Measurements from ENCODE around the gene MLX. TPM values are rescaled to one million over a fixed set of nuclear protein-coding genes. Genes with fewer than 3 reads are reported as not detected.
A peak's percentile ranks its signal among the peaks of the same experiment; 100 is the strongest.

Gene MLX
- total RNA-seq, 4 donors from 2014 or later, result 24.4 to 33.9 (median 26.0) TPM

DNA sequence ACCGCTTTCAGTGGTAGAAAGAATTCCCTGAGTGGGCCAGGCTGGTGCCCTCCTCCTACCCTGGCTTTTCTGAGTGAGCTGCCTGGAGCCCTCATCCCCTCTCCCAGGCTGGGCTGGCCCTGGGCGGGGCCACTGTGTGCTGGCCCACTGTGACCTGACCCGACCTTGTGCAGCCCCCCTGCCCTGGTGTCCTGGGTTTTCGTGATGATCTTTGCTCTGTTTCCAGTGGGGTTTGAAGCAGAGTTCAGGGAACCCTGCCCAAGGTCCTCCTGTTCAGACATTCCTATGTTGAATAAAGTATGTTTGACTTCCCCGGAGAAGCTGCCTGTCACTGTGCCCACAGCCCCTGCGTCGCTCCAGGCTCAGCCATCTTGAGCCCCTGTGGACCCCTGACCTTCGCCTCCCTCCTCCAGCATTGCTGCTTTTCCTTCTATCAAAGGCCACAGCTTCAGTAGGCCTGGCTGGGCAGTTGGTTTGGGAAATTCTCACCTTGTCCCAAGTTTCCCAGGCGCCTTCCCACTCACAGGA, 44.6 kb upstream of the MLX start:
- no peak overlapping the region for H3K4me3 ChIP-seq
- peaks cover 43 to 99% (median 72%) of the 10 kb centered on the region in 3 donors for H3K4me1 ChIP-seq
- WGBS, 2 donors (ENCODE audit: low coverage in 1 of 2), result no CpG with 5 or more reads among the region's 9 CpGs
- peak overlapping the region; percentile 90 to 98 (median 96) for H3K27ac ChIP-seq
- TF ChIP-seq POLR2A (IDR thresholded peaks at IDR 0.05) (no peak), CTCF (IDR thresholded peaks at IDR 0.05) (no peak), EP300 (IDR thresholded peaks at IDR 0.05) (no peak), POLR2AphosphoS5 (IDR thresholded peaks at IDR 0.05) (no peak)
- H3K9me3 ChIP-seq, result no peaks in the 10 kb centered on the region
- no peaks in the 10 kb centered on the region for H3K27me3 ChIP-seq
- no peaks in the 10 kb centered on the region for H3K36me3 ChIP-seq
- no peak for ATAC-seq

- Histone ChIP-seq H3K27ac (peak overlapping the region; percentile 90 to 98 (median 96)), H3K9me3 (no peaks in the 10 kb centered on the region), H3K4me3 (no peak overlapping the region), H3K36me3 (no peaks in the 10 kb centered on the region), H3K27me3 (no peaks in the 10 kb centered on the region), H3K4me1 (peaks cover 42 to 98% (median 68%) of the 10 kb centered on the region in 3 donors)
- no peak for ATAC-seq
- no CpG with 5 or more reads among the region's 8 CpGs for WGBS, 2 donors (ENCODE audit: low coverage in 1 of 2)
- no peak for TF ChIP-seq EP300 (IDR thresholded peaks at IDR 0.05)
- TF ChIP-seq POLR2AphosphoS5 (IDR thresholded peaks at IDR 0.05), result no peak
- TF ChIP-seq POLR2A (IDR thresholded peaks at IDR 0.05), result no peak
- TF ChIP-seq CTCF (IDR thresholded peaks at IDR 0.05), result no peak
These were observed 44.1 kb upstream of the MLX start for GRCh38 chr17:42522798-42523278.

GRCh38 chr17:42525221-42525620, 41.7 kb upstream of the MLX start:
- WGBS, 2 donors (ENCODE audit: low coverage in 1 of 2), result 25 to 45% methylated on average over 2 of the region's 2 CpGs

GRCh38 chr17:42526031-42526444, 40.9 kb upstream of the MLX start:
- peak overlapping the region in 3 of 4 donors; percentile 44 to 98 (median 90) for H3K27ac ChIP-seq
- no peaks in the 10 kb centered on the region for H3K27me3 ChIP-seq
- peaks cover 16 to 81% (median 40%) of the 10 kb centered on the region in 3 donors for H3K4me1 ChIP-seq
- TF ChIP-seq POLR2AphosphoS5 (IDR thresholded peaks at IDR 0.05) (no peak), CTCF (IDR thresholded peaks at IDR 0.05) (no peak), EP300 (IDR thresholded peaks at IDR 0.05) (no peak), POLR2A (IDR thresholded peaks at IDR 0.05) (no peak)
- H3K36me3 ChIP-seq, result no peaks in the 10 kb centered on the region
- no peaks in the 10 kb centered on the region for H3K9me3 ChIP-seq
- no peak overlapping the region for H3K4me3 ChIP-seq
- 74% methylated on average over 6 of the region's 6 CpGs; no CpG with 5 or more reads in 1 of the 2 donors for WGBS, 2 donors (ENCODE audit: low coverage in 1 of 2)
- ATAC-seq, result no peak

More at GRCh38 chr17:42525221-42525620, 41.7 kb upstream of the MLX start:
- Histone ChIP-seq H3K9me3 (no peaks in the 10 kb centered on the region), H3K27me3 (no peaks in the 10 kb centered on the region), H3K4me1 (peaks cover 23 to 81% (median 47%) of the 10 kb centered on the region in 3 donors), H3K27ac (peak overlapping the region in 2 of 4 donors; percentile 90 to 98), H3K4me3 (no peak overlapping the region), H3K36me3 (no peaks in the 10 kb centered on the region)
- no peak for TF ChIP-seq POLR2AphosphoS5 (IDR thresholded peaks at IDR 0.05)
- TF ChIP-seq POLR2A (IDR thresholded peaks at IDR 0.05), result no peak
- no peak for TF ChIP-seq EP300 (IDR thresholded peaks at IDR 0.05)
- TF ChIP-seq CTCF (IDR thresholded peaks at IDR 0.05), result no peak
- no peak for ATAC-seq

GRCh38 chr17:42527932-42528331, 39.0 kb upstream of the MLX start:
- H3K4me3 ChIP-seq, result no peak overlapping the region
- WGBS, 2 donors (ENCODE audit: low coverage in 1 of 2), result 86 to 92% methylated on average over 3 to 5 of the region's 6 CpGs
- no peak for TF ChIP-seq POLR2AphosphoS5 (IDR thresholded peaks at IDR 0.05)
- TF ChIP-seq CTCF (IDR thresholded peaks at IDR 0.05), result no peak
- TF ChIP-seq POLR2A (IDR thresholded peaks at IDR 0.05), result no peak
- H3K36me3 ChIP-seq, result no peaks in the 10 kb centered on the region
- peaks cover 1 to 78% (median 26%) of the 10 kb centered on the region in 3 donors for H3K4me1 ChIP-seq
- no peaks in the 10 kb centered on the region for H3K9me3 ChIP-seq
- no peak for ATAC-seq
- H3K27me3 ChIP-seq, result no peaks in the 10 kb centered on the region
- no peak overlapping the region for H3K27ac ChIP-seq
